SK-N-MC (cell line): ENCODE results near the gene CPVL.

Source experiments
- EZH2 ChIP-seq: fragments of 200-600 bp; sonication (generic); IDR thresholded peaks from one replicate; pipeline ENCODE4 v1.6.1; 2017; ENCODE audit warnings: antibody characterized with exemption
- POLR2AphosphoS5 ChIP-seq: IDR thresholded peaks from 2 replicates; pipeline ENCODE4 v1.6.1; 2012; ENCODE audit warnings: mild to moderate bottlenecking, low read depth, low read length, borderline replicate concordance

- no peak for TF ChIP-seq EZH2
- TF ChIP-seq POLR2AphosphoS5 = no peak
These were observed 190.4 kb downstream of the CPVL start for GRCh38 chr7:28955718-28956607.
